Choroid plexus epithelial cell (primary cell): ENCODE results near the gene GALNT12.

Experiments
- DNase-seq: peaks from one replicate; pipeline ENCODE4 v3.0.0-alpha.2; 2010; ENCODE audit warnings: low read depth
- H3K4me3 ChIP-seq: 2 replicates; pipeline ENCODE4 v1.5.1; 2011; ENCODE audit warnings: low read depth, mild to moderate bottlenecking, control low read depth, low read length, moderate library complexity
- TF ChIP-seq, protein P1 (sequence below): conservative IDR thresholded peaks from 2 replicates; pipeline ENCODE4 v1.5.1; 2011; ENCODE audit warnings: low read depth, mild to moderate bottlenecking, control low read depth, inconsistent platforms, low read length, moderate library complexity

Gene GALNT12

DNA sequence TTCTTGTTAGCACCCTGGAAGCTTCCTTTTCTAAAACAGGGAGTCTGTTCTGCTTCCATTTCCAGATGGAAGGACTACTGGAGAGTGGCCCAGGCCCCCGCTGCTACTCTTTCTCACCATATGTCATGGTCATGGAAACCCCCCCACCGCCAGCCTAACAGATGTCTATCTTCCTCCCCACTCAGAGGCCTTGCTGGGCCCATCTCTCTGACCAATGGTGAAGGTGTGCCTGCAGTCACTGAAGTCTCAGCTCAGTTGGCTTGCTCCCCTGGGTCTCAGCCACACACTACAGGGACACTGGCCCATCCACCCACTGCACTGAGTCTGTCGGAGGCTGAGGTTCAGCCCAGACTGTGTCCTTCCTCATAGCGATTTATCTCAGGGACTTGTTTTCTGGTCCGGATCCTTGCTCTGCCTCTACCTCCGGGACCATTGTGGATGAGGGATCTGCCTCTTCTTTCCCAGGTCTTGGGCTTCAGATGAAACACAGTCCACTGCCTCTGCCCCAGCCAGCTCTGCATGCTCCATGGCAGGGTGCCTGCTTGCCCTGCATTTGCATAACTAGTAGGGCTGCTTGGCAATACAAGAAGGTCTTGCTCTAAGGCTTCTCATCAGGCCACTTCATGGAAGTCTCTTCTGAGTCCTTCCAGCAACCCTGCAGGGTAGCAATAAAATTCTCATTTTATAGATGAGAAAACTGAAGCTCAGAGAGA, 30.8 kb downstream of the GALNT12 start:
- no peak for DNase-seq
- TF ChIP-seq, protein P1, sequence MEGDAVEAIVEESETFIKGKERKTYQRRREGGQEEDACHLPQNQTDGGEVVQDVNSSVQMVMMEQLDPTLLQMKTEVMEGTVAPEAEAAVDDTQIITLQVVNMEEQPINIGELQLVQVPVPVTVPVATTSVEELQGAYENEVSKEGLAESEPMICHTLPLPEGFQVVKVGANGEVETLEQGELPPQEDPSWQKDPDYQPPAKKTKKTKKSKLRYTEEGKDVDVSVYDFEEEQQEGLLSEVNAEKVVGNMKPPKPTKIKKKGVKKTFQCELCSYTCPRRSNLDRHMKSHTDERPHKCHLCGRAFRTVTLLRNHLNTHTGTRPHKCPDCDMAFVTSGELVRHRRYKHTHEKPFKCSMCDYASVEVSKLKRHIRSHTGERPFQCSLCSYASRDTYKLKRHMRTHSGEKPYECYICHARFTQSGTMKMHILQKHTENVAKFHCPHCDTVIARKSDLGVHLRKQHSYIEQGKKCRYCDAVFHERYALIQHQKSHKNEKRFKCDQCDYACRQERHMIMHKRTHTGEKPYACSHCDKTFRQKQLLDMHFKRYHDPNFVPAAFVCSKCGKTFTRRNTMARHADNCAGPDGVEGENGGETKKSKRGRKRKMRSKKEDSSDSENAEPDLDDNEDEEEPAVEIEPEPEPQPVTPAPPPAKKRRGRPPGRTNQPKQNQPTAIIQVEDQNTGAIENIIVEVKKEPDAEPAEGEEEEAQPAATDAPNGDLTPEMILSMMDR, result no peak
- H3K4me3 ChIP-seq, result no peak overlapping the region

DNA sequence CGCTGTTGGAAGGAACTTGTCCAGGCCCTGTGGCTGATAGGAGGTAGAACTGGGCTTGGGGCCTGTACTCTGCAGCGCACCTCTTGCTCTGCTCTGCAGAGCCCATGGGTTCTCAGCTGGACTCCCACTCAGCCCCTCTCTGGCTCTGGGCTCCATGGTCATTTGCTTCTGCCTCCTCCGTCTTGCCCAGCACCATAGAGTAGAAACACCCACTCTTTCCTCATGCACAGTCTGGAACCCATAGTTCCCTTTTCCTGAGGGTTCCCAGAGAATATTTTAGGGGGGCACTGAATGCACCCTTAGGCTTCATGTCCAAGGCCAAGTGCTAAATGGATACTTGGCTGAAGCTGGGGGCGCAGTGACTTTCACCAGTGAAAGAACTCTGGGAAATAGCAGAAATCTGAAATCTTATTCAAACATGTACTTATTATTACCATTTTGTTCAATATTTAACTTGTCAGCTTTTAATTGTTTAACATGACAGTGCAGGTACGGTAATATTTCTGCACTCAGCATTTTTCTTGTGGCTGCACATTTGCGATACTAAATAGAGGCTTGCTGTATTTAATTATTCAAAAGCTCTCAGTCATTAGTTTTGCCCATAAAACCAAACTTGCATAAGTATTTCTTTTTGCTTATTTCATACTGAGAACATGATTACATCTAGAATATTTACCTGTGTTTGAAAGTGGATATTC, 31.5 kb downstream of the GALNT12 start:
- TF ChIP-seq, protein P1, result no peak
- no peak overlapping the region for H3K4me3 ChIP-seq
- DNase-seq, result no peak

- no peak for DNase-seq
- H3K4me3 ChIP-seq, result no peak overlapping the region
- TF ChIP-seq, protein P1, result no peak
Observed at GRCh38 chr9:98839724-98840123, 32.3 kb downstream of the GALNT12 start.

DNA sequence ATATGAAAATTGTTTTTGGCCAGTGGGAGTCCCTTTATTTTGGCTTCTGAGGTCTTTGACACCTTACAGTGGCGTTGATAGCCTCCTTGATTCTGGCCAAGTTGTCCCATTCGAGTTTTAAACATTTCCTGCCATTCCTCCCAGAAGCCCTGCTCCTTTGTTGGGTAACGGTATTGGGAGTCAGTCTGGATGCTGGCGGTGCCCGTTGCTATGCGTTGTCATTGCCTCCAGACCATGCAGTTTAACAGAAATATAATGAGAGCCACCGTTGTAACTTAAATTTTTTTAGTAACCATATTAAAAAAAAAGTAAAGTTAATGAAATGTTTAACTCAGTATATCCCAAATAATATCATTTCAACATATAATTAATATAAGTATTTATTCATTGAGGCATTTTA, 35.0 kb downstream of the GALNT12 start:
- no peak for DNase-seq
- no peak overlapping the region for H3K4me3 ChIP-seq
- TF ChIP-seq, protein P1, result no peak

DNA sequence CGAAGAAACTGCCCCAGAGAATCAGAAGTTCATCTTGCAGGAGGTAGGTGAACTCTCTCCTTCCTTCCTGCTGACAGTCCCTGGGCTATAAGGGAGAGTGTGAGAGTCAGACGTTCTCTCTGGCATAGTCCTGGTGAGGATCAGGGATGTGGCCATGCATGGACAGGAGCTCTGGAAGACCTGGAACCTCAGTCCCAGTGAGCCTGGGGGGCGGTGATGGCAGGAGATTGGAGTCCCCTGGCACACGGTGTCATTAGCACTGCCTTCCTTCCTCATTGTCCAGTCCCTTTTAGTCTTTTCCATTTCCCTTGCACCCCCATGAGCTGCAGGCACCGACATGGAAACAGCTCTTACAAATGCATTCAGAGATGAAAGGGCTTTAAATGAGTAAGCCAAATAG, 38.6 kb downstream of the GALNT12 start:
- no peak for DNase-seq
- TF ChIP-seq, protein P1, result no peak
- no peak overlapping the region for H3K4me3 ChIP-seq

GRCh38 chr9:98846879-98847278, 39.4 kb downstream of the GALNT12 start:
- DNase-seq, result no peak
- H3K4me3 ChIP-seq, result no peak overlapping the region
- TF ChIP-seq, protein P1, result no peak
